Islet precursor cell (in vitro differentiated cells): ENCODE measurements around the gene NIPAL4.
"Not testable (repeated sequence)": the region's sequence is repeated elsewhere in the genome, so short reads cannot be mapped to it uniquely, and the experiment has no call there.

Source experiments
- DNase-seq: peaks from one replicate; pipeline ENCODE4 v3.0.0-alpha.2; 2018

Gene NIPAL4

GRCh38 chr5:157463621-157464518, 3.9 kb downstream of the NIPAL4 start:
- DNase-seq = peak; percentile 49

- DNase-seq = peak; percentile 91
Observed at GRCh38 chr5:157464519-157465171, 4.6 kb downstream of the NIPAL4 start.

GRCh38 chr5:157468293-157468965, 8.4 kb downstream of the NIPAL4 start:
- DNase-seq = no peak

GRCh38 chr5:157469073-157469472, 9.1 kb downstream of the NIPAL4 start:
- no peak for DNase-seq

GRCh38 chr5:157469687-157470086, 9.7 kb downstream of the NIPAL4 start:
- DNase-seq = no peak

GRCh38 chr5:157470631-157471030, 10.6 kb downstream of the NIPAL4 start:
- no peak for DNase-seq

- DNase-seq = peak; percentile 70
Observed at GRCh38 chr5:157471709-157472108, 11.7 kb downstream of the NIPAL4 start.

GRCh38 chr5:157473383-157474320, 13.6 kb downstream of the NIPAL4 start:
- DNase-seq = peak; percentile 56

GRCh38 chr5:157475432-157475831, 15.4 kb downstream of the NIPAL4 start:
- DNase-seq = no peak

GRCh38 chr5:157476702-157477408, 16.8 kb downstream of the NIPAL4 start:
- peak; percentile 78 for DNase-seq

- DNase-seq = no peak
Observed at GRCh38 chr5:157477814-157478494, 17.9 kb downstream of the NIPAL4 start.

GRCh38 chr5:157478726-157479125, 18.7 kb downstream of the NIPAL4 start:
- no peak for DNase-seq

- DNase-seq = no peak
Observed at GRCh38 chr5:157479166-157479565, 19.2 kb downstream of the NIPAL4 start.

GRCh38 chr5:157479612-157480510, 19.8 kb downstream of the NIPAL4 start:
- peak; percentile 55 for DNase-seq

GRCh38 chr5:157481265-157481664, 21.3 kb downstream of the NIPAL4 start:
- peak; percentile 34 for DNase-seq

GRCh38 chr5:157481666-157482065, 21.7 kb downstream of the NIPAL4 start:
- peak; percentile 40 for DNase-seq

GRCh38 chr5:157482702-157483101, 22.7 kb downstream of the NIPAL4 start:
- DNase-seq = not testable (repeated sequence)

- DNase-seq = no peak
Observed at GRCh38 chr5:157484768-157485167, 24.8 kb downstream of the NIPAL4 start.

- no peak for DNase-seq
Observed at GRCh38 chr5:157485340-157485739, 25.3 kb downstream of the NIPAL4 start.

- no peak for DNase-seq
Observed at GRCh38 chr5:157485811-157486210, 25.8 kb downstream of the NIPAL4 start.
